ENCODE data around the gene ZNF624.

Gene ZNF624

GRCh38 chr17:16593356-16594102 is 60.1 kb downstream of the ZNF624 start:
- DNase-seq (ENCODE audit: low spot score), result no peak

- peak; percentile 92 for DNase-seq (ENCODE audit: low spot score)
Measured at GRCh38 chr17:16589097-16589969, 64.3 kb downstream of the ZNF624 start.

GRCh38 chr17:16585796-16586195 is 67.9 kb downstream of the ZNF624 start:
- DNase-seq (ENCODE audit: low spot score), result no peak

- peak; percentile 91 for DNase-seq (ENCODE audit: low spot score)
Measured at GRCh38 chr17:16584273-16584995, 69.2 kb downstream of the ZNF624 start.

- no peak for DNase-seq (ENCODE audit: low spot score)
Measured at GRCh38 chr17:16583781-16584180, 69.9 kb downstream of the ZNF624 start.

- DNase-seq (ENCODE audit: low spot score), result no peak
Measured at GRCh38 chr17:16573466-16573865, 80.2 kb downstream of the ZNF624 start.

Small RNA genes lying within 50 kb of the gene (small RNA-seq; reads per million reads assigned to genes)
- gene RNU6-405P, result 0 reads per million in 2 experiments
